GM12892 (cell line): ENCODE data around the gene HOXA3.

Source experiments
- DNase-seq: peaks from one replicate; pipeline ENCODE4 v3.0.0; 2011; ENCODE audit not compliant: insufficient read length
- FAIRE-seq: peaks from 2 replicates; lab custom pipeline; 2011; peaks lifted over from hg19 to GRCh38; lab: Jason Lieb, UNC
- POLR2A ChIP-seq: IDR thresholded peaks from 2 replicates; pipeline ENCODE4 v1.6.1; 2011; ENCODE audit warnings: low read depth, low read length, control low read depth
- POLR2AphosphoS5 ChIP-seq: IDR thresholded peaks from 2 replicates; pipeline ENCODE4 v1.6.1; 2011; ENCODE audit warnings: low read depth, low read length, control low read depth
- TAF1 ChIP-seq: IDR thresholded peaks from 2 replicates; pipeline ENCODE4 v1.6.1; 2011; ENCODE audit warnings: low read depth, mild to moderate bottlenecking, control low read depth, low read length, borderline replicate concordance

Gene HOXA3

GRCh38 chr7:27123007-27123476 is 29.3 kb downstream of the HOXA3 start:
- FAIRE-seq, result no peak
- TF ChIP-seq POLR2A, result no peak
- TF ChIP-seq POLR2AphosphoS5, result no peak
- TF ChIP-seq TAF1, result no peak
- no peak for DNase-seq

GRCh38 chr7:27122077-27122910 is 30.1 kb downstream of the HOXA3 start:
- no peak for FAIRE-seq
- TF ChIP-seq POLR2AphosphoS5 (no peak), POLR2A (no peak), TAF1 (no peak)
- DNase-seq, result no peak

GRCh38 chr7:27121684-27122076 is 30.7 kb downstream of the HOXA3 start:
- FAIRE-seq (no peak), DNase-seq (no peak)
- TF ChIP-seq TAF1 (no peak), POLR2A (no peak), POLR2AphosphoS5 (no peak)

- TF ChIP-seq TAF1 (no peak), POLR2A (no peak), POLR2AphosphoS5 (no peak)
- FAIRE-seq, result no peak
- DNase-seq, result no peak
These were observed 32.9 kb downstream of the HOXA3 start for GRCh38 chr7:27119412-27119911.

GRCh38 chr7:27118580-27118979 is 33.8 kb downstream of the HOXA3 start:
- DNase-seq (no peak), FAIRE-seq (no peak)
- no peak for TF ChIP-seq POLR2AphosphoS5
- TF ChIP-seq POLR2A, result no peak
- no peak for TF ChIP-seq TAF1

- no peak for TF ChIP-seq POLR2AphosphoS5
- no peak for TF ChIP-seq TAF1
- no peak for TF ChIP-seq POLR2A
- FAIRE-seq, result no peak
These were observed 34.4 kb downstream of the HOXA3 start for GRCh38 chr7:27117887-27118491.

GRCh38 chr7:27116962-27117886 is 35.2 kb downstream of the HOXA3 start:
- TF ChIP-seq POLR2AphosphoS5 (no peak), POLR2A (no peak), TAF1 (no peak)
- no peak for FAIRE-seq
- no peak for DNase-seq

More at GRCh38 chr7:27117887-27118491, 34.4 kb downstream of the HOXA3 start:
- DNase-seq, result no peak

GRCh38 chr7:27116031-27116961 is 36.1 kb downstream of the HOXA3 start:
- no peak for DNase-seq

GRCh38 chr7:27115221-27116026 is 37.0 kb downstream of the HOXA3 start:
- no peak for FAIRE-seq
- DNase-seq, result no peak
- TF ChIP-seq TAF1 (no peak), POLR2A (no peak), POLR2AphosphoS5 (no peak)

More at GRCh38 chr7:27116031-27116961, 36.1 kb downstream of the HOXA3 start:
- FAIRE-seq, result no peak
- TF ChIP-seq POLR2A, result no peak

GRCh38 chr7:27114881-27115220 is 37.5 kb downstream of the HOXA3 start:
- no peak for DNase-seq

More at GRCh38 chr7:27114881-27115220, 37.5 kb downstream of the HOXA3 start:
- no peak for FAIRE-seq
- no peak for TF ChIP-seq POLR2AphosphoS5
